Uterus (tissue), 2 donors: ENCODE measurements around the gene EIF4A2.

ENCODE experiments used
- POLR2A ChIP-seq, 2 donors: fragments of 450-650 bp; IDR thresholded peaks; one replicate each; pipeline ENCODE4 v1.6.1; 2016; ENCODE audit warnings: antibody characterized with exemption in 2 of 2, mild to moderate bottlenecking in 1 of 2, moderate library complexity in 1 of 2
- TF ChIP-seq, protein P1 (sequence below), 4 experiments: fragments of 200-600 bp in 2 of 4; fragments of 450-650 bp in 2 of 4; sonication (generic) in 2 of 4; IDR thresholded peaks; one replicate each; pipeline ENCODE4 v1.5.1; 2016 to 2019; ENCODE audit warnings: antibody characterized with exemption in 4 of 4, mild to moderate bottlenecking in 2 of 4, moderate library complexity in 1 of 4

DNA sequence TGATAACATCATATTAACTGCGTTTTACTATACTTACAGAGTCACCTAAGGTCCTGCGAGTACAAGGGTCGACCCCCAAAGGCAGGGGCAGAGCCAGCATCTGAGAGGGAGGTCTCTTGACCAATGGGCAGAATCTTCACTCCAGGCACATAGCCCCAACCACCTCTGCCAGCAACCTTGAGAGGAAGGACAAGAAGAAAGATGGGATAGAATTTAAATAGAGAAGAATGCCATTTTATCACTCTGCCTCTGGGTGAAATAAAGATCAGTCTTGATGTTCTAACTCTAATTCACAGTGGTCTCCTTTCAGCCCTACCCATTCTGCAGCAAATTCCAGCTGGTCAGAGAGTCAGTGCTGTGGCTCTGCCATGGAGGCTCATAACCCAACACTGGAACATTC, 39.7 kb upstream of the EIF4A2 start:
- TF ChIP-seq, protein P1, sequence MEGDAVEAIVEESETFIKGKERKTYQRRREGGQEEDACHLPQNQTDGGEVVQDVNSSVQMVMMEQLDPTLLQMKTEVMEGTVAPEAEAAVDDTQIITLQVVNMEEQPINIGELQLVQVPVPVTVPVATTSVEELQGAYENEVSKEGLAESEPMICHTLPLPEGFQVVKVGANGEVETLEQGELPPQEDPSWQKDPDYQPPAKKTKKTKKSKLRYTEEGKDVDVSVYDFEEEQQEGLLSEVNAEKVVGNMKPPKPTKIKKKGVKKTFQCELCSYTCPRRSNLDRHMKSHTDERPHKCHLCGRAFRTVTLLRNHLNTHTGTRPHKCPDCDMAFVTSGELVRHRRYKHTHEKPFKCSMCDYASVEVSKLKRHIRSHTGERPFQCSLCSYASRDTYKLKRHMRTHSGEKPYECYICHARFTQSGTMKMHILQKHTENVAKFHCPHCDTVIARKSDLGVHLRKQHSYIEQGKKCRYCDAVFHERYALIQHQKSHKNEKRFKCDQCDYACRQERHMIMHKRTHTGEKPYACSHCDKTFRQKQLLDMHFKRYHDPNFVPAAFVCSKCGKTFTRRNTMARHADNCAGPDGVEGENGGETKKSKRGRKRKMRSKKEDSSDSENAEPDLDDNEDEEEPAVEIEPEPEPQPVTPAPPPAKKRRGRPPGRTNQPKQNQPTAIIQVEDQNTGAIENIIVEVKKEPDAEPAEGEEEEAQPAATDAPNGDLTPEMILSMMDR (IDR thresholded peaks at IDR 0.05), result no peak
- no peak for TF ChIP-seq POLR2A (IDR thresholded peaks at IDR 0.05)
